ENCODE results near the gene CALML6.
"Not testable (repeated sequence)": the region's sequence is repeated elsewhere in the genome, so short reads cannot be mapped to it uniquely, and the experiment has no call there.

Gene CALML6, protein sequence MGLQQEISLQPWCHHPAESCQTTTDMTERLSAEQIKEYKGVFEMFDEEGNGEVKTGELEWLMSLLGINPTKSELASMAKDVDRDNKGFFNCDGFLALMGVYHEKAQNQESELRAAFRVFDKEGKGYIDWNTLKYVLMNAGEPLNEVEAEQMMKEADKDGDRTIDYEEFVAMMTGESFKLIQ

DNA sequence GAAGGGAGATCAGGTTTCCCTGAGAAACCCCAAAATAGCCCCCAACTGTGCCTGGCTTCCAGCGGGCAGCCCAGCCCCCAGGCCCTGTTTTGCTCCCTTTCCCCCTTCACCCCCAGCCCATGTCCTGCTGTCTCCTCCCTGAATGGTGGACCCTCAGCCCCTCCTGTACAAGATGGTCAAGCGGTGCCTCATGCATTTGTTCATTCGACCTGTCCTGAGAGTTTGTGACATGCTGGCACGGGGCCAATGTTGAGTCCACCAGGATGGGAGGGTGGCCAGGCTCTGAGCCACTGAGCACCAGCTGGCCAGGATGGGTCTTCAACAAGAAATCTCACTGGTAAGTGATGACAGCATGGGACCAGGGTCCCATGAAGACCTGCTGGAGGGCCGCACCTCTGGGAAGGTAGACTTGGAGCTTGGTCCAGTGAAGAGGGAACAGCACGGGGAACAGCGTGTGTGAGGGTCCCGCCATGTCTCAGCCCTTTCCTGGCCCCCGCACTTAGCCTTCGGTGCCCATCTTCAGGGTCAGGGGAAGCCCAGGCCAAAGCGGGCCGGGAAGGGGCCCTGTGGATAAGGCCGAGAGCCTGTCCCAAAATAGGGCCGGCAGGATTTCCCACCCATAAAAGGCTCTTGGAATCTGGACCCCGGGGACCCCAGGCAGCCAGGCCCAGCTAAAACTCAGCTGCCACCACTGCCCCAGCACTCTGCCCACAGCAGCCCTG, at the start of gene CALML6:
Gene CALML6 (plus strand): TSS at position 290 of the 722 bp plus-strand sequence. CDS start 21 bp downstream, at position 311.
- in situ Hi-C loops (cut with MboI; ENCODE audit: low sequenced_read_pairs): no loop called here

DNA sequence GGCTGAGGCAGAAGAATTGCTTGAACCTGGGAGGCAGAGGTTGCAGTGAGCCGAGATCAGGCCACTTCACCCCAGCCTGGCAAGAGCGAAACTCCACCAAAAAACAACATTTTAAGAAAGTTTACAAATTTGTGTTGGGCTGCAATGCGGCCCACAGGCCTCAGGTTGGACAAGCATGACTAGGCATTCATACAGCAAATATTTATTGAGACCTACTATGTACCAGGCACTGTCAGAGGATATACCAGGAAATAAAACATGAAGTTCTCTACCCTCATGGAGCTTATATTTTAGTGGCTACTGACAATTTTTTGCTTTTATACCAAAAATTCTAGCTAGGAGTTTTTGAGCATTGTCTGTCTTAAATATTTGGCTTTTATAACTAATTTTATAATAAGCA, 47.9 kb upstream of the CALML6 start:
- in situ Hi-C loops (cut with MboI; ENCODE audit: low sequenced_read_pairs): no loop called here

DNA sequence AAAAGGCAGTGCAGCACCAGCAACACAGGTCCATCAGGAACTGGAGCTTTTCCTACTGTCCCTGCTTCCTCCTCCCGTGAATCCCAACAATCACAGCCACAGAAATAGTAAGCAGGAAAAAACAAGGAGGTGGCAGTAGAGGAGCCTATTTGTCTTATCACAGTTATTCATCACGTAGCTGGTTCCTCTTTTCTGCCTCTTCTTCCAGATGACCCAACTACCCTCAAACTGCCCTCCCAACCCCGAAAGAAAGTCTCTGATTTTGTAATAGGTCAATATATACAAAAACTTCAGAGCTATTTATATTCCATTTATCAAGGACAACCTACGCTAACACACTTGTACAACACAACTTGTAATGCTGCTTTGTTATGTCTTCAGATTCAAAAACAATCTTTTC, 45.6 kb upstream of the CALML6 start:
- in situ Hi-C loops (cut with MboI; ENCODE audit: low sequenced_read_pairs): no loop called here

DNA sequence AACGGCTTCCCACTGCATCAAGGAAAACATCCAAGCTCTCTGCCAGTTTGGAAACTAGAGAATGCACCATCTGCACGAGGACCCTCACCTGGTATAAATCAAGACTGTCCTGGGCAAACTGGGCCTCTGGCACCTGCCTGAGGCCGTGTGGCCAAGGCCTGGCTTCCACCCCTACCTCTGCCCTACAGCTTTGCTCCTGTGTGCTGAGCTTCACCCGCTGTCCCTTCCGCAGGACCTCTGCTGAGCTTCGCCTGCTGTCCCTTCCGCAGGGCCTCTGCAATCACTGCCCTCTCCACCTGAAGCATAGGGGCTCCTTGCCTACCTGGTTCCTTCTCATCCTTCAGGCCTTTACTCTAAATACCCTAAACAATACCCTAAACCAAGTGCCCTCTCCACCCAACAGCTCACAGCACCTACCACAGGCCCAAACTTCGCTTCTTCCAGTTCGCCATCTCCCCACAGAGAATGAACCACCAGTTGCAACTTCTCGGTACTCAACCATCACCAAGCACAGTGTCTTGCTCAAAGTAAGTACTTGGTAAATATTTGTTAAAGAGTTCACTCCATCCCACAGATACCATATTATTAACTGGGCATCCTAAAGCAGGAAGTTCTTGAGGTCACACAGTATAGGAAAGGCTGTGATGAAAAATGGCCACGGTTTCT, 42.6 kb upstream of the CALML6 start:
- in situ Hi-C loops (cut with MboI; ENCODE audit: low sequenced_read_pairs): no loop called here

DNA sequence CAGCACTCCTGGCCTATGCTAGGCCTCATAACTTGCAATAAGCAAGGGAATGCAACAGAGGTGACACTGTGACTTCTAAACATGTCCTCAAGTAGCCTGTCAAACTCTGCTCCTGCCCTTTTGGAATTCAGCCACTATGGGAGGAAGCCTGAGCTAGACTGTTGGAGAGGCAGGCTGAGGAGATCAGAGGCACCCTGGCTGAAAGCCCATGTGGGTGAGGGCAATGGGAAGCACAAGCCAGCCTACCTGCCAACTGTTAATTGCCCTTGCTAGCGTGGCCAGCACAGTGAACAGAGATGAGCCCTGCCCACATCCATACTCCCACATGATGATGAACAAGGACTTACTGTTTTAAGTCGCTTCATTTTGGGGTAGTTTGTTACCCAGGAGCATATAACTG, 41.9 kb upstream of the CALML6 start:
- in situ Hi-C loops (cut with MboI; ENCODE audit: low sequenced_read_pairs): no loop called here

DNA sequence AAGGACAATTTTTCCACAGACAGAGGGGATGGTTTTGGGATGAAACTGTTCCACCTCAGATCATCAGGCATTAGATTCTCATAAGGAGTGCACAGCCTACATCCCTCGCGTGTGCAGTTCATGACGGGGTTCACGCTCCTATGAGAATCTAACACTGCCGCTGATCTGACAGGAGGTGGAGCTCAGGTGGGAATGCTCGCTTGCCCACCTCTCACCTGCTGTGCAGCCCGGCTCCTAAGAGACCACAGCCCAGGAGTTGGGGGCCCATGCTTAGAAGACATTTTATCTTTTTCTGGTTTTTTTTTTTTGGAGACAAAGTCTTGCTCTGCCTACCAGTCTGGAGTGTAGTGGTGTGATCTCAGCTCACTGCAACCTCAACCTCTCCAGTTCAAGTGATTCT, 40.2 kb upstream of the CALML6 start:
- in situ Hi-C loops (cut with MboI; ENCODE audit: low sequenced_read_pairs): no loop called here

DNA sequence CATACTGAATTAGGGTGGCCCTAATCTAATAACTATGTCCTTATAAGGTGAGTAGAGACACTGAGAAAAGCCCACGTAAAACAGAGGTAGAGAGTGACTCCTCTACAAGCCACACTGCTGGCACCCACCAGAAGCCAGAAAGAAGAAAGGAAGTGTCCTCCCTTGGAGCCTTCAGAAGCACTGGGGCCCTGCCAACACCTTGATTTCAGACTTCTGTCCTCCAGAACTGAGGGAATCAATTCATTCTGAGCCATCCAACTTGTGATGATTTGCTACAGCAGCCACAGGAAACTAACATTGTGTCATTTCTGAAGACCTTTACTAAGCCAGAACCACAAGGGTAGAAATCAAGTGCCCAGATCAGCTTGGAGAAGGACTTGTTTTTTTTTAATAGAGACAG, 39.1 kb upstream of the CALML6 start:
- in situ Hi-C loops (cut with MboI; ENCODE audit: low sequenced_read_pairs): no loop called here

DNA sequence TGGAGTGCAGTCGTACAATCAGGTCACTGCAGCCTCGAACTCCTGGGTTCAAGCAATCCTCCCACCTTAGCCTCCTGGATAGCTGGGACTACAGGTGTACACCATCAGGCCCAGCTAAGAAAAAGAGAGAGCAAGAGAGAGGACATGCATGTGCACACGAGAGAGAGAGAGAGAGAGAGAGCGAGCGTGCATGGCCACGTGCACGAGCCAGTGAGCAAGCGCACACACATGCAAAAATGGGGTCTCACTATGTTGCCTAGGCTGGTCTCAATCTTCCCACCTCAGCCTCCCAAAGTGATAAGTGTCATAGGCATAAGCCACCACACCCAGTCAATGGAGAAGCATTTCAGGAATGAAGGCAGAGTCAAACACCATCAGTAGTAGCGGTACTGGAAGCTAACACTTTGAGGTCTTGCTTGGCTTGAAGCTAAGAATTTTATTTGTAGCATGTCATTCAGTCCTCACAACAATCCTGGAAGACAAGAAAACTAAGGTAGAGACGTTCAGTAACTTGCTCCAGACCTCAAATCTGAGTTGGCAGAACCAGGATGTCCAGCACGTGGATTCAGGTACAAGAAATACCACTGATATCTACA, 38.6 kb upstream of the CALML6 start:
- in situ Hi-C loops (cut with MboI; ENCODE audit: low sequenced_read_pairs): no loop called here

DNA sequence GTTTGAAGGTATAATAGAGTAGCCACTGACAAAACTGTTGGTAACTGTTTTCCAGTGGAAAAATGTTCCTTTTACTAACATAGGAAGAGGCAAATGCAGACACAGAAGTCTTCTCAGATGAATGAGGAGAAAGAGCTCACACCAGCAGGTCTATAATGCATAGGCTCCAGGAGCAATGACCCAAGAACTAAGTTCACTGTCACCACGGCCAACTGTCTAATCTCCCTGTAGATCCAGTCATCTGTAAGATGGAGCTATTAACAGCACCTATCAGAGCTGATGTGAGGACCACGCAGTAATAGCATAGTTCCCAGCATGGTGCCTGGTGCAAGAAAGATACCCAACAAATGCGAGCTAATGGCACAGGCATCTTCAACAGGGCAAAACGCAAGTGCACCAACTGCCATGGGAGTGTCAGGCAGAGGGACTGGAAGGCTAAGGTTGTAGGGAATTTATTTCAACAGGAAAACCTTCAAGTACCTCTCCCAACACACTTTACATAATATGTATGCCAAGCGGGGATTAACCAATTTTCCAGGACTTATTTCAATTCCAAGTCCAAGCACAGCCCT, 37.1 kb upstream of the CALML6 start:
- in situ Hi-C loops (cut with MboI; ENCODE audit: low sequenced_read_pairs): no loop called here

DNA sequence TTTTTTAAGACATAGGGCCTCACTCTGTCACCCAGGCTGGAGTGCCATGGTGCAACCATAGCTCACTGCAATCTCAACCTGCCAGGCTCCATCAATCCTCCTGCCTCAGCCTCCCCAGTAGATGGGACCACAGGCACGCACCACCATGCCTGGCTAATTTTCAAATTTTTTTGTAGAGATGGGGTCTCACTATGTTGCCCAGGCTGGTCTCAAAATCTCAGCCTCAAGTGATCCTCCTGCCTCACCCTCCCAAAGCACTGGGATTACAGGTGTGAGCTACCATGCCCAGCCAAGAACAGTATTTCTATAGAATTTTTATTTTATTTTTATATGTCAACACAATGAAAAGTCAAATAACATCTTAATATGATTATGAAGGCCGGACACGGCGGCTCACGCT, 35.1 kb upstream of the CALML6 start:
- in situ Hi-C loops (cut with MboI; ENCODE audit: low sequenced_read_pairs): no loop called here

DNA sequence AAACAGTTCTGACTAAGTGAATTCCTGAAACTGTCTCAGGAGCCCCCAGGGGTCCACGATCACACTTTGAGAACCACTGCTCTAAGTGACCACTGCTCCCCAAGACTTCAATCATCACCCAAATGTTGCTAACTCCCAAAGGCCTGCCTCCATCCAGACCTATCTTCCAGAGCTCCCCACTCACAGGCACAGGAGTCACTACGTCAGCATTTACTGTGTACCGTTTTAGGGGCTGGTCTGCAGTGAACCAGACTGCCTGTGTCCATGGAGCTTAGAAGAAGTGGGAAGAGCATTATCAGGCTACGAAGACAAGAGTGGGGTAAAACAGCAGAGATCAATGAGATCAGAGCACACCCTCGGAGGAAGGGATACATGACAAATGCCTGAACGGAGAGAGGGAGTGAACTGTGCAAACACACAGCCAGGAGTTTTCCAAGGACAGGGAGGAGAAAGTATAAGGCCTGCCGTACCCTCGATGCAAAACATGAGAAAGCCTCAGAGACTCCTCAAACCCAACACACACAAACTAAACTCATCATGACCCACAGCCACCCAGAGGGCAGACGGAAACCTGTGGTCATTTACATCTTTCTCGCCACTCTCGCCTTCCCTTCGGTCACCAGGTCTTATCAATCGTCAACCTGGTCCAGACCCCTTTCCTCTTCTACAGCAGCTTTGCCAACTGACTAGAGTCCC, 34.3 kb upstream of the CALML6 start:
- in situ Hi-C loops (cut with MboI; ENCODE audit: low sequenced_read_pairs): no loop called here

DNA sequence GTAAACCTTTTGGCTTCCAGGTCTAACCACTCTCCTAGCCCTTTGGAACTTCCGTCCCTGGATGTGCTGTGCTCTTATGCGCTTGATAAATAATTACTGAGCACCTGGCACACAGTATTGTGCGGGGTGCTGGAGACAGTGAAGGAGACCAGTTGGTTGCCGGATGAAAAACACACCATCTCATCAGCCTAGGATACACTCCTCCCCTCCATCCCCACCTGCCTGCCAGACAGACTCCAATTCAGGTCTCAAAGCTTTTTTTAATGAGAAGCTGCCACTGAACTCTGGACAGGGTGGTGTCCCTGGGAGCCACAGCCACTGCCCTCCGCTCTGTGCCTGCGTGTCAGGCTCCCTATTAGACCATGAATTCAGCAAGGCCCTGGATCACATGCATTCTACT, 33.3 kb upstream of the CALML6 start:
- in situ Hi-C loops (cut with MboI; ENCODE audit: low sequenced_read_pairs): no loop called here

DNA sequence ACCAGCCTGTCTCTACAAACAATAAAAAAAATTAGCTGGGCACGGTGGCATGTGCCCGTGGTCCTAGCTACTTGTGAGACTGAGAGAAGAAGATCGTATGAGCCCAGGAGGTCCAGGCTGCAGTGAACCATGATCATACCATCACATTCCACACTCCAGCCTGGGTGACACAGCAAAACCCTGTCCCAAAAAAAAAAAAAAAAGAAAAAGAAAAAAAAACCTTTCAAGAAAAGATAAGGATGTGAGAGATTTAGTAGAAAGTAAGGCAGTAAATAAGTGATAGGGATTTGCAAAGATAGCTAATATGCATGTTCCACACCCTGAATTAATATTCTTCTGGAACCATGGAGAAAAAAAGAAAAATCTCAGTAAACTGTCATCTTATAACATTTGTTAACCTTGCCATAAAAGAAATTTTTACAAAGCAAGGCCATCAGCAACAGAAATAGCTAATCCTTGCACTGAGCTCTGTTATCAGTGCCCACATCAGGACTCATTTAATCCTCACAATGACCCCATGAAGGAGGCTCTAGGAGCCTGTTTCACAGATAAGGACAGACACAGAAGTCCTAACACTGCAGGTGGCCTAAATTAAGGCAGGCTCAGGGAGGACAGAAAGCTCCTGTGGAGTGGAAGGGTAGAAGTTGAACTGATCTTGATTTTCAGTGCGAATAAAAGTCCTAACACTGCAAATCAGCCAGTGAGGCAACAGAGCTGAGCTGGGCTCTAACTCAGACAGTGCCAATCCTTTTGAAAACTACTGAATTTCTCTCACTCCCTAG, 31.8 kb upstream of the CALML6 start:
- in situ Hi-C loops (cut with MboI; ENCODE audit: low sequenced_read_pairs): no loop called here

DNA sequence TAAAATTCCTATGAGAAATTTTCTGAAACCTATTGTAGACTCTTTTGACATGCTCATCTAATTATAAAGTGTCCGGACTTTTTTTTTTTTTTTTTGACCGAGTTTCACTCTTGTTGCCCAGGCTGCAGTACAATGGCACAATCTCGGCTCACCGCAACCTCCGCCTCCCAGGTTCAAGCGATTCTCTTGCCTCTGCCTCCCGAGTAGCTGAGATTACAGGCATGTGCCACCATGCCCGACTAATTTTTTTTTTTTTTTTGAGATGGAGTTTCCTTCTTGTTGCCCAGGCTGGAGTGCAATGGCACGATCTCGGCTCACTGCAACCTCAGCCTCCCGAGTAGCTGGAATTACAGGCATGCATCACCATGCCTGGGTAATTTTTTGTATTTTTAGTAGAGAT, 31.2 kb upstream of the CALML6 start:
- in situ Hi-C loops (cut with MboI; ENCODE audit: low sequenced_read_pairs): not testable (repeated sequence)

DNA sequence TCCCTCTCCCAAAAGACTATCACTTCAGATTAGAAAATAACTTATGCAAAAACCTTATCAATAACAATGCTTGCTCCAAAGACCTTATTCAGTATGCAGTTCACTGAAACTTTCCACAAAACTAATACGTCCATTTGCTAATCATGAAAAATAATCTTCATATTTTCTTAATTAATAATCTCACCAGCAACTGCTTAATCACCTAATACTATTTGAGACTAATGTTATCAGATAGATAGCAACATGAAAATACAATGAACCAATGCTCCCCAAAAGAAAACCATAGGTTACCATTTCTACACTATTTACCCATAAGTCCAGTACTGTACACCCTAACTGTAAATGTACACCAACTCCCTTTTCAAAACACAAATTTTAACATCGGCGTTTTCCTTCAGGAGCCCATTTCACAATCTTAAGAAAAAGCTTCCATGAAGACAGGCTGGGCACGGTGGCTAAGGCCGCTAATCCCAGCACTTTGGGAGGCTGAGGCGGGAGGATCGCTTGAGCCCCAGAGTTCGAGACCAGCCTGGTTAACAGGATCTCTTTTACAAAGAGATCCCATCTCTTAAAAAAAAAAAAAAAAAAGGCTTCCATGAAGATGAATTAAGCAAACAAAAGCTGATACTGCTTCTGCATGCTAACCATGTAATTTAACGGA, 25.8 kb upstream of the CALML6 start:
- in situ Hi-C loops (cut with MboI; ENCODE audit: low sequenced_read_pairs): no loop called here

DNA sequence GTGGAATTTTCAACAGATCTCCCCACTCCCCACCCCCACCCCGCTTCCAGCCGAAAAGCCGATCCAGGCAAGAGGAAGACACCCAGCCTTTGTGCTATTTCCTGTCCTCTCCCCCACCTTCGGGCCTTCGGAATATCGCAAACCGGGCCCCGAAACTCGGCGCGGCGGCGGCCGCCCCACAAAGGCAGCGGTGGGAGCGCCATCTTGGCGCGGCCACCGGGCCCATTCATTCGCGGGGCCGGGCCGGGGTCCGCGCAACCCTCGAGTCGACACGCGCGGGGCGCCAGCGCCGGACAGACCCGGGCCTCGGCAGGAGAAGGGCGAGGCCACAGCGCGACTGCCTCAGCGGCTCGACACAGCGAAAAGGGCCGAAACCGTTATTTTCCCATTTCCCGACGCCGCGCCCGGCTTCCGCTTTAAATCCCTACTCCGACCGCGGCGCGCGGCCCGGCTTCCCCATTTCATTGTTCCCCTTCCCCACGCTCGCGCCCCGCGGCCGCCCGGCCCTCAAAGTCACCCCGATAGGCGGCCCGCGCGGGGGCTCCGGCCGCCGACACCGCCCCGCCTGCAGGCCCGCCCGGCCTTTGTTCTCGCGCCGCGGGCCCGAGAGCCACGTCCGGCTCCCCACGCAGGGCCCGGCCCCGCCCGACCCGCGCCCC, 25.1 kb upstream of the CALML6 start:
- in situ Hi-C loops (cut with MboI; ENCODE audit: low sequenced_read_pairs): no loop called here

DNA sequence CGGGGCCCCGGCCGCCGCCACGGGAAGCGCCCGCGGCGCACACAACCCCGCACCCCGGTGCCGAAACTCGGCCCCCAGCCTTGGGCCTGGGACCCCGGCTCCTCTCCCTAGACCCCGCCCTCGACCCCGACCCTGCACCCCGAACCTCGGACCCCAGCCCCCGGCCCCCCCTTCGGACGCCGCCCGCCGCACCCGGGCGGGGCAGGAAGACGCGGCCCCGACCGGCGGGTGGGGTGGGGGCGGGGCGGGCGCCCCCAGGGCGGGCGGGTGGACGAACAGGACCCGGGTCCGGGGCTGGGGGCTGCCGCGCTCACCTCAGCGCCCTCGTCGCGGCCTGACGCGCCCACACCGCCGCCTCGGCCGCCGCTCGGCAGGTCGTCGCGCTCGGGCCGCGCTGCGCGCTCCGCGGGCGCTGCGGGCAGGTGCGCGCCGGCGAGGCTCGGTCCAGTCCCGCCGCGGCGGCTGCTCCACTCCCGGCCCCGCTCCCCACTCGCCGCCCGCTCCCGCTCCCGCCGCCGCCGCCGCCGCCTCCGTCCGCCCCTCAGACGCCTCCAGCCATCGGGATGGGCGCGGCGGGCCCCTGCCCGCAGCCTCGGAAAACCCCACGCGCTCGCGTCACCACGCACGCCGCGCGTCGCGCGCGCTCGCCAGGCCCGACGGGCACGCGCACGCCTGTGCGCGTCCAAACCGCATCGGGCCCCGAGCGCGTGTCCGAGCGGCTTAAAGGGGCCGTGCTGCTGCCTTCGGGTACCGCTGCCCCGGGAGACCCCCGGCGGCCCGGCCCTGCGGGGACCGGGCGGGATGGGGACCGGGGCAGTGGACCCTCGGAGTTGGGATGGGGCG, 24.3 kb upstream of the CALML6 start, which contains the start of gene GNB1:
Gene GNB1 (minus strand): TSS at position 582 of the 843 bp plus-strand sequence. CDS start 65,634 bp downstream, outside the sequence.
- in situ Hi-C loops (cut with MboI; ENCODE audit: low sequenced_read_pairs): no loop called here
